GM23338 (cell line): Measurements from ENCODE around the gene SAC3D1. TPM values are rescaled to one million over a fixed set of nuclear protein-coding genes. Genes with fewer than 3 reads are reported as not detected.

ENCODE experiments used
- CREB1 ChIP-seq: fragments of 250-450 bp; sonication (Bioruptor Pico); IDR thresholded peaks from 2 replicates; pipeline ENCODE4 v1.5.0; 2020; ENCODE audit warnings: low read depth, mild to moderate bottlenecking, moderate library complexity
- CTCF ChIP-seq, 2 experiments: fragments of 200-600 bp in 1 of 2; sonication (generic) in 1 of 2; conservative IDR thresholded peaks; 2 replicates each; pipeline versions ENCODE4 v1.5.1 to v1.6.1; 2016 to 2017; ENCODE audit warnings: antibody characterized with exemption in 2 of 2, low read depth in 2 of 2, mild to moderate bottlenecking in 2 of 2, moderate library complexity in 1 of 2
- EZH2 ChIP-seq: fragments of 200-600 bp; sonication (generic); IDR thresholded peaks from one replicate; pipeline ENCODE4 v1.8.0; 2017; ENCODE audit warnings: antibody characterized with exemption, mild to moderate bottlenecking, low read depth; ENCODE audit not compliant: unreplicated experiment
- EZH2phosphoT487 ChIP-seq: fragments of 200-600 bp; sonication (generic); IDR thresholded peaks from one replicate; pipeline ENCODE4 v1.8.1; 2018; ENCODE audit warnings: antibody characterized with exemption; ENCODE audit not compliant: unreplicated experiment
- NANOG ChIP-seq: IDR thresholded peaks from 2 replicates; pipeline ENCODE4 v1.6.1; 2016; ENCODE audit warnings: antibody characterized with exemption, borderline replicate concordance
- ZNF114 ChIP-seq: fragments of 250-450 bp; sonication (Bioruptor Pico); IDR thresholded peaks from 2 replicates; pipeline ENCODE4 v1.5.0; 2020; ENCODE audit warnings: mild to moderate bottlenecking, moderate library complexity
- ZNF331 ChIP-seq: fragments of 250-450 bp; sonication (Bioruptor Pico); IDR thresholded peaks from 2 replicates; pipeline ENCODE4 v1.5.0; 2020; ENCODE audit warnings: low read depth, mild to moderate bottlenecking, moderate library complexity
- ZNF462 ChIP-seq: fragments of 250-450 bp; sonication (Bioruptor Pico); IDR thresholded peaks from 2 replicates; pipeline ENCODE4 v1.5.0; 2020; ENCODE audit warnings: mild to moderate bottlenecking, moderate library complexity
- polyA plus RNA-seq: library from polyadenylated mRNA; unstranded; fragments of >200 nt; fragmentation: Nextera tagmentation; extraction: Ambion mirVana; gene quantifications from 2 replicates; pipeline ENCODE4 v1.2.1, GENCODE V29; 2016
- total RNA-seq: library from RNA; depleted of rRNA; stranded (reverse); fragments of >200 nt; shearing (Covaris generic); gene quantifications from 2 replicates; pipeline ENCODE4 v1.2.3, GENCODE V29; 2014
- TF ChIP-seq, protein P1 (sequence below): IDR thresholded peaks from 2 replicates; pipeline ENCODE4 v1.6.1; 2016; ENCODE audit warnings: antibody characterized with exemption

SAC3D1 gene
- total and polyA plus RNA-seq, 2 experiments from 2014 or later = 21.6 to 30.3 TPM

GRCh38 chr11:65008873-65009272 lies 32.1 kb upstream of the SAC3D1 start (continued):
- TF ChIP-seq ZNF462 = no peak
- TF ChIP-seq, protein P1, sequence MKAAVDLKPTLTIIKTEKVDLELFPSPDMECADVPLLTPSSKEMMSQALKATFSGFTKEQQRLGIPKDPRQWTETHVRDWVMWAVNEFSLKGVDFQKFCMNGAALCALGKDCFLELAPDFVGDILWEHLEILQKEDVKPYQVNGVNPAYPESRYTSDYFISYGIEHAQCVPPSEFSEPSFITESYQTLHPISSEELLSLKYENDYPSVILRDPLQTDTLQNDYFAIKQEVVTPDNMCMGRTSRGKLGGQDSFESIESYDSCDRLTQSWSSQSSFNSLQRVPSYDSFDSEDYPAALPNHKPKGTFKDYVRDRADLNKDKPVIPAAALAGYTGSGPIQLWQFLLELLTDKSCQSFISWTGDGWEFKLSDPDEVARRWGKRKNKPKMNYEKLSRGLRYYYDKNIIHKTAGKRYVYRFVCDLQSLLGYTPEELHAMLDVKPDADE = no peak
- no peak for TF ChIP-seq ZNF114 (CRISPR knock-in tag)
- TF ChIP-seq EZH2 = no peak
- no peak for TF ChIP-seq CTCF (conservative IDR thresholded peaks at IDR 0.05; ENCODE audit: low read depth in 2 of 2)
- no peak for TF ChIP-seq ZNF331 (CRISPR knock-in tag)
- no peak for TF ChIP-seq EZH2phosphoT487
- no peak for TF ChIP-seq NANOG
- TF ChIP-seq CREB1 (CRISPR knock-in tag) = no peak
